Esophagus (tissue), 2 donors: ENCODE data around the gene GTF3C1. TPM values are rescaled to one million over a fixed set of nuclear protein-coding genes. Genes with fewer than 3 reads are reported as not detected.

ENCODE experiments used
- H3K27ac ChIP-seq, 2 donors: one replicate each; pipeline ENCODE4 v1.5.1; 2013; ENCODE audit warnings: low read depth in 2 of 2, mild to moderate bottlenecking in 2 of 2, inconsistent platforms in 1 of 2, low read length in 1 of 2, moderate library complexity in 1 of 2
- H3K27me3 ChIP-seq, 2 donors: one replicate each; pipeline ENCODE4 v1.6.1; 2013; ENCODE audit warnings: low read length in 2 of 2, control low read depth in 1 of 2, mild to moderate bottlenecking in 1 of 2; ENCODE audit not compliant: insufficient read depth in 2 of 2, control insufficient read depth in 1 of 2
- H3K36me3 ChIP-seq, 2 donors: one replicate each; pipeline ENCODE4 v1.6.1; 2013; ENCODE audit warnings: low read length in 1 of 2; ENCODE audit not compliant: control insufficient read depth in 2 of 2, insufficient read depth in 2 of 2
- H3K4me1 ChIP-seq, 2 donors: one replicate each; pipeline ENCODE4 v1.6.1; 2013; ENCODE audit warnings: low read length in 1 of 2; ENCODE audit not compliant: control insufficient read depth in 2 of 2, insufficient read depth in 2 of 2
- H3K4me3 ChIP-seq, 2 donors: one replicate each; pipeline ENCODE4 v1.5.1; 2013; ENCODE audit warnings: low read length in 2 of 2, mild to moderate bottlenecking in 2 of 2, low read depth in 1 of 2, moderate library complexity in 1 of 2
- H3K9me3 ChIP-seq, 2 donors: one replicate each; pipeline ENCODE4 v1.6.1; 2013; ENCODE audit warnings: mild to moderate bottlenecking in 2 of 2, low read depth in 1 of 2, low read length in 1 of 2, moderate library complexity in 1 of 2; ENCODE audit not compliant: control insufficient read depth in 2 of 2, insufficient read depth in 1 of 2
- WGBS, 2 donors: extraction: QIAGEN DNeasy Blood & Tissue Kit; methylation state at CpG; one replicate each; pipeline ENCODE4 v1.1.7; 2013; 5-methylcytosine and 5-hydroxymethylcytosine counted together
- polyA plus RNA-seq, 2 donors: library from polyadenylated mRNA; stranded (reverse); fragments of 200-250 nt; gene quantifications; one replicate each; pipeline ENCODE4 v1.2.3, GENCODE V29; 2013
- donor health status: healthy with polysubstance abuse.
- donor health status: Bipolar disorder and iron deficiency.

The GTF3C1 gene
- polyA plus RNA-seq, 2 donors = 85.4 to 109 TPM

GRCh38 chr16:27498031-27498825 is 51.5 kb downstream of the GTF3C1 start:
- no peak overlapping the region for H3K27ac ChIP-seq
- H3K4me1 ChIP-seq = peaks cover 0 to 2% of the 10 kb centered on the region in 2 donors
- no peak overlapping the region for H3K4me3 ChIP-seq
- no peaks in the 10 kb centered on the region for H3K27me3 ChIP-seq
- peaks cover 41 to 71% of the 10 kb centered on the region in 2 donors for H3K36me3 ChIP-seq
- H3K9me3 ChIP-seq = no peaks in the 10 kb centered on the region
- 88 to 91% methylated on average over 9 of the region's 9 CpGs for WGBS, 2 donors

- Histone ChIP-seq H3K9me3 (no peaks in the 10 kb centered on the region), H3K4me1 (peaks cover 0 to 2% of the 10 kb centered on the region in 2 donors), H3K27ac (no peak overlapping the region), H3K36me3 (peaks cover 45 to 67% of the 10 kb centered on the region in 2 donors), H3K27me3 (no peaks in the 10 kb centered on the region), H3K4me3 (no peak overlapping the region)
- 66 to 78% methylated on average over 13 of the region's 13 CpGs for WGBS, 2 donors
These were observed 54.5 kb downstream of the GTF3C1 start for GRCh38 chr16:27495191-27495590.

- WGBS, 2 donors = 90 to 91% methylated on average over 11 of the region's 11 CpGs
- Histone ChIP-seq H3K27me3 (no peaks in the 10 kb centered on the region), H3K9me3 (no peaks in the 10 kb centered on the region), H3K36me3 (peaks cover 44 to 66% of the 10 kb centered on the region in 2 donors), H3K4me1 (peaks cover 0 to 2% of the 10 kb centered on the region in 2 donors), H3K27ac (no peak overlapping the region), H3K4me3 (no peak overlapping the region)
These were observed 57.1 kb downstream of the GTF3C1 start for GRCh38 chr16:27492588-27492979.

- WGBS, 2 donors = 86 to 89% methylated on average over 16 of the region's 16 CpGs
These were observed 57.7 kb downstream of the GTF3C1 start for GRCh38 chr16:27491894-27492587.

GRCh38 chr16:27489906-27490305 is 59.8 kb downstream of the GTF3C1 start:
- H3K4me1 ChIP-seq = peaks cover 0 to 2% of the 10 kb centered on the region in 2 donors
- no peak overlapping the region for H3K4me3 ChIP-seq
- H3K27me3 ChIP-seq = no peaks in the 10 kb centered on the region
- H3K36me3 ChIP-seq = peaks cover 48 to 70% of the 10 kb centered on the region in 2 donors
- no peaks in the 10 kb centered on the region for H3K9me3 ChIP-seq
- WGBS, 2 donors = 88 to 89% methylated on average over 7 of the region's 7 CpGs
- H3K27ac ChIP-seq = no peak overlapping the region

More at GRCh38 chr16:27491894-27492587, 57.7 kb downstream of the GTF3C1 start:
- Histone ChIP-seq H3K27ac (no peak overlapping the region), H3K4me3 (no peak overlapping the region), H3K36me3 (peaks cover 44 to 70% of the 10 kb centered on the region in 2 donors), H3K9me3 (no peaks in the 10 kb centered on the region), H3K27me3 (no peaks in the 10 kb centered on the region), H3K4me1 (peaks cover 0 to 2% of the 10 kb centered on the region in 2 donors)

- Histone ChIP-seq H3K4me3 (no peak overlapping the region), H3K27ac (no peak overlapping the region), H3K9me3 (no peaks in the 10 kb centered on the region), H3K36me3 (peaks cover 49 to 71% of the 10 kb centered on the region in 2 donors), H3K27me3 (no peaks in the 10 kb centered on the region), H3K4me1 (no peaks in the 10 kb centered on the region)
- WGBS, 2 donors = 94 to 95% methylated on average over 20 to 21 of the region's 21 CpGs
These were observed 60.3 kb downstream of the GTF3C1 start for GRCh38 chr16:27489421-27489820.

- H3K27ac ChIP-seq = no peak overlapping the region
- WGBS, 2 donors = 91 to 93% methylated on average over 3 of the region's 3 CpGs
- no peak overlapping the region for H3K4me3 ChIP-seq
- H3K27me3 ChIP-seq = no peaks in the 10 kb centered on the region
- no peaks in the 10 kb centered on the region for H3K9me3 ChIP-seq
- no peaks in the 10 kb centered on the region for H3K4me1 ChIP-seq
- H3K36me3 ChIP-seq = peaks cover 51 to 83% of the 10 kb centered on the region in 2 donors
These were observed 63.0 kb downstream of the GTF3C1 start for GRCh38 chr16:27486760-27487159.

- no peaks in the 10 kb centered on the region for H3K27me3 ChIP-seq
- 84% methylated on average over 8 of the region's 8 CpGs for WGBS, 2 donors
These were observed 63.4 kb downstream of the GTF3C1 start for GRCh38 chr16:27486344-27486743.

GRCh38 chr16:27485811-27486210 is 63.9 kb downstream of the GTF3C1 start:
- Histone ChIP-seq H3K9me3 (no peaks in the 10 kb centered on the region), H3K27me3 (no peaks in the 10 kb centered on the region), H3K4me3 (no peak overlapping the region), H3K4me1 (no peaks in the 10 kb centered on the region), H3K36me3 (peaks cover 46 to 84% of the 10 kb centered on the region in 2 donors), H3K27ac (no peak overlapping the region)
- WGBS, 2 donors = 97% methylated on average over 11 of the region's 11 CpGs

More at GRCh38 chr16:27486344-27486743, 63.4 kb downstream of the GTF3C1 start:
- H3K36me3 ChIP-seq = peaks cover 49 to 83% of the 10 kb centered on the region in 2 donors
- H3K4me3 ChIP-seq = no peak overlapping the region
- H3K27ac ChIP-seq = no peak overlapping the region
- H3K9me3 ChIP-seq = no peaks in the 10 kb centered on the region
- no peaks in the 10 kb centered on the region for H3K4me1 ChIP-seq
